Suprapubic skin (tissue), 4 donors: ENCODE results near the gene VTN. TPM values are rescaled to one million over a fixed set of nuclear protein-coding genes. Genes with fewer than 3 reads are reported as not detected.
A peak's percentile ranks its signal among the peaks of the same experiment; 100 is the strongest.

Source experiments
- DNase-seq, 2 donors: peaks; one replicate each; pipeline ENCODE4 v3.0.0-alpha.2; 2019; ENCODE audit warnings: low spot score in 2 of 2
- H3K27ac ChIP-seq: fragments of 200-600 bp; sonication (generic); one replicate; pipeline ENCODE4 v1.5.1; 2019
- H3K27me3 ChIP-seq: fragments of 200-600 bp; sonication (generic); one replicate; pipeline ENCODE4 v1.5.1; 2019
- H3K36me3 ChIP-seq: fragments of 200-600 bp; sonication (generic); one replicate; pipeline ENCODE4 v1.5.1; 2019
- H3K4me1 ChIP-seq: fragments of 200-600 bp; sonication (generic); one replicate; pipeline ENCODE4 v1.5.1; 2019
- H3K4me3 ChIP-seq: fragments of 200-600 bp; sonication (generic); one replicate; pipeline ENCODE4 v1.5.1; 2019; ENCODE audit warnings: mild to moderate bottlenecking
- H3K9me3 ChIP-seq: fragments of 200-600 bp; sonication (generic); one replicate; pipeline ENCODE4 v1.5.1; 2019
- EP300 ChIP-seq: sonication (generic); formaldehyde crosslinking; IDR thresholded peaks from one replicate; pipeline ENCODE4 v1.6.1; 2017; ENCODE audit warnings: antibody characterized with exemption
- POLR2A ChIP-seq, 2 donors: fragments of 450-650 bp; IDR thresholded peaks; one replicate each; pipeline ENCODE4 v1.6.1; 2017; ENCODE audit warnings: antibody characterized with exemption in 2 of 2, mild to moderate bottlenecking in 2 of 2, moderate library complexity in 2 of 2
- POLR2AphosphoS5 ChIP-seq, 3 donors: sonication (generic); formaldehyde crosslinking; IDR thresholded peaks; one replicate each; pipeline ENCODE4 v1.6.1; 2017; ENCODE audit warnings: antibody characterized with exemption in 3 of 3
- WGBS: methylation state at CpG from one replicate; pipeline ENCODE4 v1.1.5; 2018; 5-methylcytosine and 5-hydroxymethylcytosine counted together
- total RNA-seq, 4 donors: library from RNA; depleted of rRNA; stranded (reverse); fragments of >200 nt; gene quantifications; one replicate each; pipeline ENCODE4 v1.1.0, GENCODE V29; 2016
- TF ChIP-seq, protein P1 (sequence below), 2 donors: fragments of 200-600 bp in 1 of 2; fragments of 450-650 bp in 1 of 2; sonication (generic) in 1 of 2; IDR thresholded peaks; one replicate each; pipeline ENCODE4 v1.5.1; 2016 to 2019; ENCODE audit warnings: antibody characterized with exemption in 2 of 2, mild to moderate bottlenecking in 1 of 2, moderate library complexity in 1 of 2

Gene VTN
- total RNA-seq, 4 donors from 2014 or later = 0.42 to 4.2 (median 0.42) TPM; not detected in 1

DNA sequence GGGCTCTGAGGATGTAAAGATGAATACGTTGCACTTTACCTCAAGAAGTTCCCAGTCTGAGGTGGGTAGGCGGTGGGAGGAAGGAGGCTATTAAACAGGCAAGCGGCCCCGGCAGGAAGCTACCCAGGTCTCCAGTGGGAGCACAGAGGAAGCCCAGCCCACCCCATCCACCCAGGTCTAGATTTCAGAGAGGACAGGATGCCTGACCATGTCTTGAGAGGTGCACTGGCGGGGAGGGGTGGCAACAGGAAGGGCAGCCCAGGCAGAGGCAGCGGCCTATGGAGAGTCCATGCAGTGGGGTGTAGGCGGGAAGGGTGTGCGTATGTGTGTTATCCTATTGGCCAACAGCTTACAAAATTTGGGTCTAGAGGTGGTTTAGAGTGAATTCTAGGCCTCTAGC, 15.3 kb upstream of the VTN start:
- Histone ChIP-seq H3K36me3 (peaks cover 24% of the 10 kb centered on the region), H3K4me3 (peak overlapping the region; percentile 62), H3K4me1 (peaks cover 31% of the 10 kb centered on the region), H3K27ac (no peak overlapping the region), H3K27me3 (no peaks in the 10 kb centered on the region), H3K9me3 (no peaks in the 10 kb centered on the region)
- WGBS = 80% methylated on average over 7 of the region's 8 CpGs
- no peak for DNase-seq
- TF ChIP-seq POLR2A (IDR thresholded peaks at IDR 0.05) = no peak
- no peak for TF ChIP-seq EP300
- TF ChIP-seq, protein P1, sequence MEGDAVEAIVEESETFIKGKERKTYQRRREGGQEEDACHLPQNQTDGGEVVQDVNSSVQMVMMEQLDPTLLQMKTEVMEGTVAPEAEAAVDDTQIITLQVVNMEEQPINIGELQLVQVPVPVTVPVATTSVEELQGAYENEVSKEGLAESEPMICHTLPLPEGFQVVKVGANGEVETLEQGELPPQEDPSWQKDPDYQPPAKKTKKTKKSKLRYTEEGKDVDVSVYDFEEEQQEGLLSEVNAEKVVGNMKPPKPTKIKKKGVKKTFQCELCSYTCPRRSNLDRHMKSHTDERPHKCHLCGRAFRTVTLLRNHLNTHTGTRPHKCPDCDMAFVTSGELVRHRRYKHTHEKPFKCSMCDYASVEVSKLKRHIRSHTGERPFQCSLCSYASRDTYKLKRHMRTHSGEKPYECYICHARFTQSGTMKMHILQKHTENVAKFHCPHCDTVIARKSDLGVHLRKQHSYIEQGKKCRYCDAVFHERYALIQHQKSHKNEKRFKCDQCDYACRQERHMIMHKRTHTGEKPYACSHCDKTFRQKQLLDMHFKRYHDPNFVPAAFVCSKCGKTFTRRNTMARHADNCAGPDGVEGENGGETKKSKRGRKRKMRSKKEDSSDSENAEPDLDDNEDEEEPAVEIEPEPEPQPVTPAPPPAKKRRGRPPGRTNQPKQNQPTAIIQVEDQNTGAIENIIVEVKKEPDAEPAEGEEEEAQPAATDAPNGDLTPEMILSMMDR (IDR thresholded peaks at IDR 0.05) = no peak
- TF ChIP-seq POLR2AphosphoS5 (IDR thresholded peaks at IDR 0.05) = no peak

GRCh38 chr17:28385037-28385400, 14.9 kb upstream of the VTN start:
- no peaks in the 10 kb centered on the region for H3K27me3 ChIP-seq
- peaks cover 33% of the 10 kb centered on the region for H3K4me1 ChIP-seq
- TF ChIP-seq POLR2AphosphoS5 (IDR thresholded peaks at IDR 0.05) = no peak
- TF ChIP-seq EP300 = no peak
- TF ChIP-seq, protein P1 (IDR thresholded peaks at IDR 0.05) = no peak
- TF ChIP-seq POLR2A (IDR thresholded peaks at IDR 0.05) = no peak
- peaks cover 23% of the 10 kb centered on the region for H3K36me3 ChIP-seq
- DNase-seq = peak in 1 of 2 donors; percentile 44
- 33% methylated on average over 3 of the region's 29 CpGs for WGBS
- H3K9me3 ChIP-seq = no peaks in the 10 kb centered on the region
- H3K4me3 ChIP-seq = peak overlapping the region; percentile 62
- H3K27ac ChIP-seq = peak overlapping the region; percentile 44

DNA sequence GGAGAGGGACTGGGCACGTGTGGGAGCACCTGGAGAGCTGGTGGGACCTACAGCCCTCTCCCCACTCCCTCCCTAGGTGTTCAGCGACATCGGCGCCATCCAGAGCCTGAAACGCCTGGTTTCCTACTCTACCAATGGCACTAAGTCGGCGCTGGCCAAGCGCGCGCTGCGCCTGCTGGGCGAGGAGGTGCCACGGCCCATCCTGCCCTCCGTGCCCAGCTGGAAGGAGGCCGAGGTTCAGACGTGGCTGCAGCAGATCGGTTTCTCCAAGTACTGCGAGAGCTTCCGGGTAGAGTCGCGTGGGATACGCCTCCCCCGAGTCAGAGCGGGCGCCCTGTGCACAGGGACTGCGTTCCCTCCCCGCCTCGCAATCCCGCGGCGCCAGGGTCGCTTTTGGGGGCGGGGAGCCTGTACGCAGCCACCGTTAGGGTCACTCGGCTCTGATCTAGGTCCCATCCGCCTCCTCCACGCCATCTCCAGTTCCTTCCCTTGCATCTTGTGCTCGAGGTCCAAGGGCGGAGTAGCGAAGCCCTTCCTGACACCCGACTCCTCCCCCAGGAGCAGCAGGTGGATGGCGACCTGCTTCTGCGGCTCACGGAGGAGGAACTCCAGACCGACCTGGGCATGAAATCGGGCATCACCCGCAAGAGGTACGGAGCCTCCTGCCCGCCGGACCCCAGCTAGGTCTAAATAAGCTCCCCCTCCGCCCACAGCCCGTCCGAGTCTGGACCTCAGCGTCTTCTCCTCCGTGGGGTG, 14.4 kb upstream of the VTN start:
- H3K4me3 ChIP-seq = peak overlapping the region; percentile 62
- 22% methylated on average over 15 of the region's 56 CpGs for WGBS
- peak overlapping the region; percentile 44 for H3K27ac ChIP-seq
- peak; percentile 57 to 85 for DNase-seq
- no peak for TF ChIP-seq POLR2AphosphoS5 (IDR thresholded peaks at IDR 0.05)
- no peak for TF ChIP-seq EP300
- TF ChIP-seq POLR2A (IDR thresholded peaks at IDR 0.05) = no peak
- TF ChIP-seq, protein P1 (IDR thresholded peaks at IDR 0.05) = no peak
- no peaks in the 10 kb centered on the region for H3K27me3 ChIP-seq
- no peaks in the 10 kb centered on the region for H3K9me3 ChIP-seq
- peaks cover 17% of the 10 kb centered on the region for H3K36me3 ChIP-seq
- peaks cover 33% of the 10 kb centered on the region for H3K4me1 ChIP-seq

DNA sequence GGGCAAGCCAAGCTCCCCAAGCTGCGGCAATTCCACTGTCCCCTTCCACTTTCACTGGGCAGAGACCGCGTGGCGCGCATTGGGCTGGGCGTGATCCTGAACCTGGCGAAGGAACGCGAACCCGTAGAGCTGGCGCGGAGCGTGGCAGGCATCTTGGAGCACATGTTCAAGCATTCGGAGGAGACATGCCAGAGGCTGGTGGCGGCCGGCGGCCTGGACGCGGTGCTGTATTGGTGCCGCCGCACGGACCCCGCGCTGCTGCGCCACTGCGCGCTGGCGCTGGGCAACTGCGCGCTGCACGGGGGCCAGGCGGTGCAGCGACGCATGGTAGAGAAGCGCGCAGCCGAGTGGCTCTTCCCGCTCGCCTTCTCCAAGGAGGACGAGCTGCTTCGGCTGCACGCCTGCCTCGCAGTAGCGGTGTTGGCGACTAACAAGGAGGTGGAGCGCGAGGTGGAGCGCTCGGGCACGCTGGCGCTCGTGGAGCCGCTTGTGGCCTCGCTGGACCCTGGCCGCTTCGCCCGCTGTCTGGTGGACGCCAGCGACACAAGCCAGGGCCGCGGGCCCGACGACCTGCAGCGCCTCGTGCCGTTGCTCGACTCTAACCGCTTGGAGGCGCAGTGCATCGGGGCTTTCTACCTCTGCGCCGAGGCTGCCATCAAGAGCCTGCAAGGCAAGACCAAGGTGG, 11.2 kb upstream of the VTN start:
- Histone ChIP-seq H3K36me3 (no peaks in the 10 kb centered on the region), H3K27ac (no peak overlapping the region), H3K4me1 (peaks cover 33% of the 10 kb centered on the region), H3K27me3 (no peaks in the 10 kb centered on the region), H3K9me3 (no peaks in the 10 kb centered on the region), H3K4me3 (peak overlapping the region; percentile 38)
- TF ChIP-seq POLR2AphosphoS5 (IDR thresholded peaks at IDR 0.05) = no peak
- TF ChIP-seq, protein P1 (IDR thresholded peaks at IDR 0.05) = peak in 1 of 2 donors; percentile 21
- peak in 1 of 2 donors; percentile 52 for DNase-seq
- 34% methylated on average over 29 of the region's 72 CpGs for WGBS
